Epithelial cell of proximal tubule (primary cell): Measurements from ENCODE around the gene PLD1. TPM values are rescaled to one million over a fixed set of nuclear protein-coding genes. Genes with fewer than 3 reads are reported as not detected.

Experiments used
- DNase-seq: peaks from one replicate; pipeline ENCODE4 v3.0.0-alpha.2; 2011; ENCODE audit warnings: low read depth
- H3K4me3 ChIP-seq: 2 replicates; pipeline ENCODE4 v1.5.1; 2011; ENCODE audit warnings: low read depth, mild to moderate bottlenecking, low read length
- CTCF ChIP-seq: conservative IDR thresholded peaks from 2 replicates; pipeline ENCODE4 v1.5.1; 2012; ENCODE audit warnings: low read depth, mild to moderate bottlenecking, low read length
- total RNA-seq: library from RNA; depleted of rRNA; stranded (reverse); fragments of >200 nt; gene quantifications from 2 replicates; pipeline ENCODE4 v1.2.3, GENCODE V29; 2015

Gene PLD1
- total RNA-seq, 1 donor from 2014 or later, result 5.1 TPM

DNA sequence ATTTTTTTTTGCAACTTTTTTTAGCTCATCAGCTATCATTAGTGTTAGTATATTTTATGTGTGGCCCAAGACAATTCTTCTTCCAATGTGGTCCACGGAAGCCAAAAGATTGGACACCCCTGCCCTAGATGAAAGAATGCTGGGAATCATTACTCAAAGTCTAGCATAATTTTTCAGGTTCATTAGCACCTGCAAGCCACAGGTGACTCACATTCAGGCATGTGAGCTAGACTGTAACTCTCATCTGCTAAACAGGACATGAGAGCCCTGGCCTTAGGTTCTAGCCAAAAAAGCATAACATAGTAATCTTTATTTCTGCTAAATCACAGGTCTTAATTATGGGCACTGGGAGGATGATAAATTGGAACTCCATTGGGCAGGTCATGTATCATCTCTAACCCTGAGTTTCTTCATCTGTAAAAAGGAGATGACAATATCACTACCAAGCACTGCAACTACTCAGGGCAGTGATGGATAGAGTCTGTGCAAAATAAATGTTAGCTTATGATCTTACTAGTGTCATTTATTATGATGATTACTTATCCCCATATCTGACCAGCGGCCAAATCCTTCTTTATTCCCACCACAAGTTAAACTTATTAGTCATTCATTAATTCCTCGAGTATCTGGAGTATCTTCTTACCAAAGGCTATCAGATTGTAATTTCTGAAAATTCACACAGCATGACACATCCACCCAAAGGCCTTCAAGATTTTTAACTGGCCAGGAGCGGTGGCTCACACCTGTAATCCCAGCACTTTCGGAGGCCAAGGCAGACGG lies 125.0 kb downstream of the PLD1 start:
- no peak for DNase-seq
- H3K4me3 ChIP-seq, result no peak overlapping the region
- TF ChIP-seq CTCF, result no peak

DNA sequence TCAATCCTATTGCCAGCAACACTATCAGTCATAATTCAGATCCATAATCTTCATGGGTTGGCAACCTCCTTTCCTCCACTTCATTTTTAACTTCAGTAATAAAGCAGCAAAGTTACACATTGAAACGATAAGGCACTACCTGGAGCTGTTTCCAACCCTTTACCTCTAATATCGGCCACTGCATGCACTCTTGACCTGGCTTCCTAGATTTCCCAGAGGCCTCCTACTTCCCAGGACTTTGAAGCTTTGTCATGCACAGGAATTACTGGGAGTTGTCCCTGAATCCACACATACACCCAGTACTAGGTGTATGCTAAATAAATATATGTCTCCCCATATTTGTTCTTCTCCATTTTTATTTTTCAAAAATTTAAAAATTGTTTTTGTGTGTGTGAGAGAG lies 126.1 kb downstream of the PLD1 start:
- H3K4me3 ChIP-seq, result no peak overlapping the region

GRCh38 chr3:171682743-171683142 lies 127.5 kb downstream of the PLD1 start:
- no peak overlapping the region for H3K4me3 ChIP-seq
- no peak for TF ChIP-seq CTCF
- no peak for DNase-seq

More for the DNA sequence above, 126.1 kb downstream of the PLD1 start:
- DNase-seq, result no peak
- TF ChIP-seq CTCF, result no peak

GRCh38 chr3:171680726-171681411 lies 129.4 kb downstream of the PLD1 start:
- no peak for DNase-seq
- H3K4me3 ChIP-seq, result no peak overlapping the region
- TF ChIP-seq CTCF, result no peak

DNA sequence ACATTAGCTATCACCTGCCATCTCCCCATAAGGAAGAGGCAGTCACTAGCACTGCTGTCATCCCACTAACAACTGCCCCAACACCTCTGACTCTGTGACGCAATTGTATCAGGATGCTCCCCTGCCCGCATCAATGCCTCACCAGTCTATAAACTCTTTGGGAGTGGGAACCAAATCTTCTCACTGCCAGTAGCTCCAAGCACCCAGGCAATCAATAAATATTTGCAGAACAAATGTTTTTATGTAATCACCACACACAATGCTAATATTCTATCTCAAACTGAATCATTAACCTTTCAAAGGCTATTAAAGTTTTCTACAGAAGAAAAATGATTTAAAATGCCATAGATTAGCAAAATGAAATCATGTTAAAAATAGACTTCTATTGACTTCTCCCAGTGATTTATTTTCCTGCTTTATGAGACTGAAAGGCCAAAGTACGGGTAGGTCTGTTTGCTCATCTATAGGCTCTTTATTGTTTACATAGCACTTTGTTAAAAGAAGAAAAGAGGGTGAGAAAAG lies 131.3 kb downstream of the PLD1 start:
- no peak overlapping the region for H3K4me3 ChIP-seq
- DNase-seq, result no peak
- TF ChIP-seq CTCF, result no peak

DNA sequence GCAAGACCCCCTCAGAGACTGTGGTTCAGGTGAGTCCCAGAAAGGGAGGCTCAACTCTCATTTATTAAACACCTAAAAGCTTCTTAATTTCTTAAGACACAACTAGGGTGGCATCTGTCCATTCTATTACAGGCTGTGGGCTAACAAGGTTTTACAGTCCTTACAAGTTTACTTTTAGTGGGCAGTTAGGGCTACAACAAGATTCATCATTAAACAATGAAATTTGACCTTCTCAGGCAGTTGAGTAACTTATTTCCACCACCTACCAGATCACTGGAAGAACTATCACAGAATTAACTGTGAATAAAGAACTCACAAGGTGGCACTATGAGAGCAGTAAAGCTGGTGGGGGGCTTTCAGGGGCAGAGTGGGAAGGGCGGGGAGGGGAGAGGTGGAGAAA lies 132.6 kb downstream of the PLD1 start:
- no peak overlapping the region for H3K4me3 ChIP-seq
- no peak for TF ChIP-seq CTCF
- DNase-seq, result no peak
